NCI-H2227 (cell line): ENCODE measurements around the gene LIN52.
"Not testable (repeated sequence)": the region's sequence is repeated elsewhere in the genome, so short reads cannot be mapped to it uniquely, and the experiment has no call there.

ENCODE experiments used
- DNase-seq: peaks from one replicate; lab custom pipeline; 2025; ENCODE audit not compliant: unreplicated experiment; lab: John Stamatoyannopoulos, UW

Gene LIN52

GRCh38 chr14:74105381-74105780 lies 20.6 kb downstream of the LIN52 start:
- DNase-seq = no peak

GRCh38 chr14:74109369-74109768 lies 24.6 kb downstream of the LIN52 start:
- DNase-seq = no peak

- peak; percentile 52 for DNase-seq
Observed at GRCh38 chr14:74111395-74112216, 26.9 kb downstream of the LIN52 start.

GRCh38 chr14:74125487-74125886 lies 40.7 kb downstream of the LIN52 start:
- DNase-seq = not testable (repeated sequence)

DNA sequence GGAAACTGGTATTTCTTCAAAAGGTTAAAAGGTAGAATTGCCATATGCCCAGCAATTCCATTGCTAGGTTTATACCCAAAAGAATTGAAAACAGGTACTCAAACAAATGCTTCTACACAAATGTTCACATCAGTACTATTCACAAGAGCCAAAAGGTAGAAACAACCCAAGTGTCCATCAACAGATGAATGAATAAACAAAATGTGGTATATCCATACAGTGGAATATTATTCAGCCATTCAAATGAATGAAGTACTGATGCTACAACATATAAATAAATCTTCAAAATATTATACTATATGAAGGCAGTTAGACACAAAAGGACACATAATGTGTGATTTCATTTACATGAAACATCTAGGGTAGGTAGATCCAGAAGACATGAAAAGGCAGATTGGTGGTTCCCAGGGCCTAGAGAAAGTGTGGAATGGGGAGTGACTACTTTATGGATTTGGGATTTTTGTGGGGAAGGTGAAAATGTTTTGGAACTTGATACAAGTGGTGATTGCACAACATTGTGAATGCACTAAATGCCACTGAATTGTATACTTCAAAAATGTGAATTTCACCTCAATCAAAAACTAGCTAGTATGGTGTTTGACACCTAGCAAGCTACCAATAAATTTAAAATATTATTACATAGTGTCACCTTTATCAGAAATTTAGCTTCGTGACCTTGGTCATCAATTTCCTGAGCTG lies 41.7 kb downstream of the LIN52 start:
- DNase-seq = no peak

DNA sequence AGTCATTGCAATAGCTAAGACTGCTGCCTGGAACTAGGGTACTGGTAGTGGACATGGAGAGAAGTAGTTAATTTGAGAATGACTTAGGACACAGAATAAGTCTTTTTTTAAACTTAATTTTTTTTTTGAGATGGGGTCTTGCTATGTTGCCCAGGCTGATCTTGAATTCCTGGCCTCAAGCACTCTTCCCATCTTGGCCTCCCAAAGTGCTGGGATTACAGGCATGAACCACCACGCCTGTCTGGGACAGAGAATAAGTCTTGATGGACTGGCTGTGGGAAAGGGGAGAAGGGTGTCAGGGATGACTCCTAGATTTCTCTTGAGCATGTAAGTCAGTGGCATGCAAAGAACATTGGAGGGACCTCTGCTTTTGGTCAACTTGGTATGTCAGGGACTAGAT lies 42.9 kb downstream of the LIN52 start:
- no peak for DNase-seq

DNA sequence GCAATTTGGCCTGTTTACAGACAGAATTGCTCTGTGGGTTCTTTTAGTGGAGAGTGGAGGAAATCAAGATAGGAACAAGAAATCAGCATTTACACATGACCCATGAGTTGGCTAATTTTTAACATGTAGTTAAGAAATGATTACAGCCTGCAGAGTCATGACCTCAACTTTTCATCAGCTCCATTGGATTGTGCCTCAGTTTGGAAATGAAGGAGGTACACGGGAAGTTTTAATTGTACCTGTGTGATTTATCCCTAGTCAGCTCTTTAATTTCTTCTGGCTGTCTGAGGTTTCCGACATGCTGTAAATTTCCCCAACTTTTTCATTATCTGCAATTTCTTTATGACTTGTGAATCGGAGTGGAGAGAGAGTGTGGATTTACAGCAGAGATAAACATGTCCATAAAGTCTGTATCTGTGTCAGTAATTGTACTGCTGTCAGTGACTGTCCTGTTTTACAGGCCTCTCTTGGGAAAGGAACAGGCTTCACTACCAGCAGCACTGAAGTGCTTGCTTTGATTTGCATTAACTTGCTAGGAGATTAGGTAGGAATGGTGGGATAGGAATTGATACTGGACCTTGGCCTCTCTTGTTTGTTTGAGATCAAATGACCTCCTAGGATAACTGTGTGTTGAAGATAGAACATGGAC lies 49.2 kb downstream of the LIN52 start:
- no peak for DNase-seq

- no peak for DNase-seq
Observed at GRCh38 chr14:74134484-74134883, 49.7 kb downstream of the LIN52 start.

DNA sequence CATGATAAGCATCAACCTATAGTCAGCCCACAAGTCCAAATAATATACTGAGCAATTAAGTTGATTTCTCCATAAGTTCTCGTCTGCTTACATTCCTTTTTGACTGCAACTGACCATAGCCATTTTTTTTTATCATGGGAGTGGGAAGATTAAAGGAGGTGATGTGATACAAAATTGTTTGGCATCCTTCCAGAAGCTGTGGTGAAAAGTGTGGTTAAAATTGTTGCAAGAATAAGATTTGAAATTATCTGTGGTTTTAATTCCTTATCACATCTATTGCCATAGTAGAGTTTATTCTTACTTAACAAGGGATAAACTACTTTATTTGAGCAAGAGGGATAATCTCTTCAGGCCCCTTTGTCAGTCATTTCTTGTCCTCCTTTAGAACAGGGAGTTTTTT lies 50.7 kb downstream of the LIN52 start:
- no peak for DNase-seq

- DNase-seq = peak; percentile 73
Observed at GRCh38 chr14:74140374-74140850, 55.7 kb downstream of the LIN52 start.

- DNase-seq = no peak
Observed at GRCh38 chr14:74141703-74142102, 56.9 kb downstream of the LIN52 start.

DNA sequence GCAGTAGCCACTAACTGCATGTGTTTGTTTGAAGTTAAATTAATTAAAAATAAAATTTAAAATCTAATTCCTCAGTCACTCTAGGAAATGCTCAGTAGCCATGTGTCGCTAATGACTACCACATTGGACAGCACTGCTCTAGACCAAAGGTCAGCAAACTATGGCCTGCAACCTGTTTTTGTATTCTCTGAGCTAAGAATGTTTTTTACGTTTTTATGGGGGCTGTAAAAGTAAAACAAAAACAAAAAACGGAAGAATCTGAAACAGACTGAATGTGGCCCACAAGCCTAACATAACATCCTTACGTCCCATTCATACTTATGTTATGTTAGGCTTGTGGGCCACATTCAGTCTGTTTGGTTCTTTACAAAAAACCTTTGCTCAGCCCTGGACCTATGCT lies 57.8 kb downstream of the LIN52 start:
- no peak for DNase-seq

DNA sequence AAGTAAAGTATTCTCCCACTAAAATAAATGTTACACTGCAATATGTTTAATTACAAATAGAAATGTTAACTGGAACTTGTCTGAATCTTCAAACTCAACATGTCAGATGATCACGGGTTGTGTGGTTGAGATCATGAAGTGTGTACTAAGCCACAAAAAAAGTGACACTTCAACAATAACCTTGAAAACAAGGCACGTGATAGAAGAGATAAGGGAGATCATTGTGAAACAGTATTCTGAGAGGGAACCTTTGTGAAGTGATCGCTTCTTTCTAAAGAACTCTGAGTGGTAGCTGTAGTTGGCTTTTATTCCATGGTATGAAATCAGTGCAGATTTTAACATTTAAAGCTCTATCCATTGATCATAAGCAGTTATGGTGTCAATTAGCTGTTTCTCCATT lies 60.0 kb downstream of the LIN52 start:
- DNase-seq = no peak

- DNase-seq = no peak
Observed at GRCh38 chr14:74147571-74147970, 62.8 kb downstream of the LIN52 start.

- no peak for DNase-seq
Observed at GRCh38 chr14:74148705-74149104, 63.9 kb downstream of the LIN52 start.

DNA sequence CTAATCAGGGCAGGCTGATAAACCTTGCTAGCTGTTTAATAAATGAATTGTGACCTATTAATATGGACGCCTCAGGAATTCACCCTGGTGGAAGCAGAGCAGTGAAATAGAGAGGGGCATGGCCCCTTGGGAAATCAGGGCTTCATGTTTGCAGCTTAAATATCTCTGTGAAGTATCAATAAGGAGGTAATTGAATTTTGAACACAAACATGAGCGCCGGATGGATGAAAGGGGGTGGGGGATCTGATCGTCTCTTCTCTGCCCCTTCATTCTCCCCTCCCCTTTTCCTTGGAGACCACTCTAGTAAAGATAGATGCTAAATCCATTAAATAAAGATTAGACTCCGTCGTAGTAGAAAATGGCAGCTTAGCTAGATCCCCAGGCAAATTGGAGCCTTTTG lies 70.5 kb downstream of the LIN52 start:
- no peak for DNase-seq

DNA sequence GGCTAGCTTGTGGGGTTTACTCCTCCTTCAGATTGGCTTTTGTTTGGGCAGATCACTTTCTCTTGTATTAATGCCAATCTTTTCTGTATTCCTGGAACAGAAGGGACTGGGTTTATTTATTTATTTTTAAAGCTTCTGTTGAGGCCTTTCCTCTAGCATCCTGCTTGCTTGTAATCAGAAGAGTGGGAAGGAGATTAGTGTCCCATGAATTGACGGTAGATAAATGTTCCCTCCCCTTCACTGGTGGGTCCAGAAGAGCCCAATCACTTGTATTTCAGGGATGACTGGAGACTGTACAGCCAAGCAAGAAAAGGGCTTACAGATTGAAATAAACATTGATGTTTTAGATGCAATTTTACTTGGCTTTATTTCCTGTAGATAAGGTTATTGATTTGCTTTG lies 71.0 kb downstream of the LIN52 start:
- no peak for DNase-seq

- no peak for DNase-seq
Observed at GRCh38 chr14:74160763-74161162, 76.0 kb downstream of the LIN52 start.

DNA sequence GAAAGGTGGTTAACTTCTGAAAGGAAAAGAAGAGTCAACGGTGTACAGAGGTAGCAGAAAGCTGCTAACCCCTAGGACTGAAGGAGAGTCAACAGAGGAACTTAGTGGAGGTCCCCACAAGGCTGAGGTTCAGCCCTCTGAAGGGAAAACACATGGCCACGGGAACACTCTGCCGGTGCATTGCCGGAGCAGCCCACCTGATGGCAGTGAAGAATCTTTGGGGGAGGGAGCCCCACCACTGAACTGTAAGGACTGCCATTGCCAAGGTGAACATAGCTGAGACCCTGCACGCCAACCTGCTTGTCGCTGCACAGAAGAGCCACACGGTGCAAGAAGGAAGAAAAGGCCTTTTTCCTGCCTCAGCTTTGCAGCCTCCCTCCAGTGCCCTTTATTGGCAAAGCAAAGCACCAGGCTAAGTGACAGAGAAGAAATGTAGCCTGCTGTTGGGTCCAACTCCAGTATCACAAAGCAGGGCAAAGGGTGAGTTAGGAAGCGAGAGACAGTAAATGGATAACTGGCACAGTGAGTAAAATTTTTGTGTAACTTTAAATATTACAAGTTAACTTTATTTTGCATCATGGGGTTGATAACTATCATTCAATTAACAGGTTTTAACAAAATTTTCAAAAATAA lies 76.9 kb downstream of the LIN52 start:
- DNase-seq = no peak

- DNase-seq = no peak
Observed at GRCh38 chr14:74169906-74170305, 85.2 kb downstream of the LIN52 start.

GRCh38 chr14:74176400-74176793 lies 91.6 kb downstream of the LIN52 start:
- DNase-seq = no peak
